HL-60/S4 (cell line): Measurements from ENCODE around the gene SLC39A11.
"Not testable (repeated sequence)": the region's sequence is repeated elsewhere in the genome, so short reads cannot be mapped to it uniquely, and the experiment has no call there.

Source experiments
- in situ Hi-C: fragments of 300-500 bp; cut with MboI; formaldehyde crosslinking; loops from 2 replicates; pipeline ENCODE4 v1.14.3; 2022; ENCODE audit warnings: low sequenced_read_pairs

The SLC39A11 gene

DNA sequence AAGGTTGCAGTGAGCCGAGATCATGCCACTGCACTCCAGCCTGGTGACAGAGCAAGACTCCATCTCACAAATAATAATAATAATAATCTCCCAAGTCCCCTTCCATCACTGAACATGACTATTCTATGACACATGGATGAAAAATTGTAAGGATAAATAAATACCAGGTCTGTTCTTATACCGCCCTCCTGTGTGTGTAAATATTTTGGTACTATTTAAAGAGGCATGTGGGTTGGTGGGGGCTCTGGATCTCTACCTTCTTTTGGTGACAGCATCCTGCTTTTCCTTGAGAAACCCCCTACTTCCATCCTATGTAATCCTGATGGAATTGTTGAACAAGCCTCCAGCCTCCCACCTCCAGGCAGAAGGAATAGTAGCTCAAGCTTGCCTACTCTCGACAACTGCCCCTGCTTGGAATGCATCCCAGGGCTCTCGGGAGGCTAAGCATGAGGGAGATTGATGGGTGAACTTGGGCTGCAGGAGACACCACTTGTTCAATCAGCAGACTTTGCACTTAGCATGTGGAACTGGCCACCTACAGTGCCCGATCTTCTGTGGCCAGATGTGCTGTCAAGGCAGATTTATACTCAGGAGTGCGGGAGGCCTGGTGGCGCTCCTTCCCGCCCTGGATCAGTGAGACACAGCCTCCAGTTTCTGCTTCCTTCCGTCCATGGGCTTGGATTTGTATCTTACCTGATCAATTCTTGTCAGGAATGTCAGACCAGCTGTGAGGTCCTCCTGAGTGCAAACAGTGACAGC, 287.4 kb downstream of the SLC39A11 start:
- in situ Hi-C loops: no loop called here

DNA sequence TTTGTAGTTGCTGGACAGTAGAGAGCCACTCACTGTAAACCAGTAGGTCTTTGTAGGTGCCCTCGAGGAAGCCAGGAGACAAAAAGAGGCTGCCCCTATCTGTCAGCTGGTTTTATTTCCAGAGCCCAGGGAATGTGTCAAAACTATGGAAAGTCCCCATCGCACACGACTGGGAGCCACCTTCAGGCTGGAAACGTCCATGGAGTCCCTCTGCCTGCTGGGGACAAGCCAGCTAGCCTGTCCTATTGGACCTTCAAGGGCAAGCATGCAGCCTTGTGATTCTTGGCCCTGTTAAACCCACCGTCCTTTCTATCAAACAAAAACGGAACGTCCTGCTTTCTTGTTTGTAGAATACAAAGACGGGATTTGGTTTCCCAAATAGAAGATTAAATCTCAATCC, 289.8 kb downstream of the SLC39A11 start:
- in situ Hi-C loops: no loop called here

DNA sequence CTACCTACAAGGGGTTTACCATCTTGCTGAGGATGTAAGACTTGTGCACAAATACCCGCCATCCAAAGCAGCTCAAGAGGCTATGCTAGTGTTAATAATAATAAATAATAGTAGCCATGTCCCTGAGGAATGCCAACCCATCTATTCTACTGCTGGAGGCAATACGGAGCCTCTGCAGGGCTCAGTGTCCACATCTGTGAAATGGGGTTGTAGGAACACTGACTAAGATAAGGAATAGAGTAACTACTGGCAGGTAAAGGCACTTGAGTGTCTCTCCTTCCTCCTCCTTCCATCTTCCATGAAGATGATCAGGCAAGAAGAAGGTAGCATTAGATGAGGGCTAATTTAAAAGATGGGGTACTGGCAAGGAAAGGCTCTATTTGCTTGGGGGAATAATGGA, 295.3 kb downstream of the SLC39A11 start:
- in situ Hi-C loops: no loop called here

DNA sequence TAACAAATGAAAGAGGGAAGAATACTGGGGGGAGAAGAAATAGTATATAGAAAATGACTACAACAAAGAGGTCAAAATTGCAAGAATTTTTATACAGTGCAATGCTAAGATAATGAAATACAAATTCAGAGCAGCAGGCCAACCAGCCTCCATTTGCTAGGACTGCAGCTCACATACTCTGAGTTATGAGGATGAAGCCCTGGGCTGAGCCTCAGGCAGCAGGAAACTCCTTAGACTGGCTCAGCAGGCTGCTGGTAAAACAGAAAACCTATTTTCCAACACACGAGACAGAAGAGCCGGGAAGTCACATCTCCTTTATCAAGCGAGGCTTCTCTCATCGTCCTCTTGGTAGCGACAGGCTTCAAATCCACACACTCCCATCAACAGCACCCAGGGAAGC, 296.5 kb downstream of the SLC39A11 start:
- in situ Hi-C loops: no loop called here

DNA sequence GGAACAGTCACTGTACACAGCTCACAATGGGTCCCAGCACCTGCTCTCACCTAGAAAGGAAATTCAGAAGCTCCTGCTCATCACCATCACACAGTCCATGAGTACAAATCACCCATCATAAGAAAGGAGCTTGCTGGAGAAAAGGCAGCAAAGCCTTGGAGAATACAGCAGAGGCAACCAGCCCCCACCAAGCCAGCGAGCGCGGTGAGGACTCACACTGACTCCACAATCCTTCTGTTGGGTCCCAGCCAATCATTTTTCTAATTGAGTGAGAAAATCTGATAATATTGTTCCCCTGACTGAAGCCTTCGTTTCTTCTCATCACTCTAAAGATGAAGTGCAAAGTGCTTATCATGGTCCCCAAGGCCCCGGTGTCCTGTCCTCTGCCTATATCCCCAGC, 298.3 kb downstream of the SLC39A11 start:
- in situ Hi-C loops: no loop called here

DNA sequence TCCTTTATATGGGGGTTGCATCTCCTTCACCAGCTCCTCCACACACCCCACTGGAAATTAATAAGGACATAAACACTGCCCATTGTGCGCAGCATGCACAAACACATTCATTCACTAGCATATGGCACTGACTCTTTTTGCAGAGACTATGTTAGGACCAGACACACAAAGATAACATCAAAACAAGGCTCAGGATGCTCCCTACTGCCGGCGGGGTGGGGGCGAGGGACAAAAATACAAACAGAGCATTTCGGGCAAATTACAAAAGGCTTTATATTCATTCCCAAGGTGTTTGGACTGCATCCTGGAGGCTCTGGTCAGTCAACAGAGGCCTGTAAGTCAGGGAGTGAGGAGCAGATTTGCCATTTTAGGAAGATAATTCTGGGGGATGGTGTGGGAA, 299.7 kb downstream of the SLC39A11 start:
- in situ Hi-C loops: no loop called here

DNA sequence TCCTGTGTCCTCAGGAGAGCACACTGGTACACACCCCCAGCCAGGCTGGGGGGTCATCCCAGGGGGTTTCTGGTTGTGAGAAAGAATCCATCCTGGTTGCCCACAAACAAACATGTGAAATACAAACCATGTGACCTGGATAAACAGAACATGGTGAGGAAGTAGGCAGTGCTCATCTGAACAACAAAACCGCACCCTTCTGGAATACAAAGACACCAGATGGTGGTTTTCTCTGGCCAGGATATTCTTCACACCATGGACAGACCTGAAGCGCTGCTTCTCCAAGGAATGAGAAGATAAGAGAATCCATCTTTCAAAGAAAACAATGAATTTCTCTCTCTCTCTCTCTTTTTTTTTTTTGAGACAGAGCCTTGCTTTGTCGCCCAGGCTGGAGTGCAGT, 302.3 kb downstream of the SLC39A11 start:
- in situ Hi-C loops: no loop called here

DNA sequence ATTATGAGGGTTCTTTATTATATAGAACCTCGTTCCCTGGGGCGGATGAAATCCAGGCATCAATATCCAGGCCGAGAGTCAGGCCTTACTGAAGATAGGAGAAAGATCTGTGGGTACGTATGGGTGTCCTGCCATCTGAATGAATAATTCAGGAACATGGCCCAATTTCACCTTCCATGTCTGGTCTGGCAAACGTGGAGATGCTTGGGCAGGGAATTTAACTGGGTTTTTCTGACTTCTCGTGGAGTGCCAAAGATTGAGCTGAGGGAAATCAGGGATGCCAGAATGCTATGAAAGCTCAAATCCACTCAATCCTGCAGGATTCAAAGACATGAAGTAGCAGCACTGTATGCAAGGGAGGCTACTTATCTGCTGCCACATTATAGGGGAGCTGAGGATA, 302.8 kb downstream of the SLC39A11 start:
- in situ Hi-C loops: no loop called here

DNA sequence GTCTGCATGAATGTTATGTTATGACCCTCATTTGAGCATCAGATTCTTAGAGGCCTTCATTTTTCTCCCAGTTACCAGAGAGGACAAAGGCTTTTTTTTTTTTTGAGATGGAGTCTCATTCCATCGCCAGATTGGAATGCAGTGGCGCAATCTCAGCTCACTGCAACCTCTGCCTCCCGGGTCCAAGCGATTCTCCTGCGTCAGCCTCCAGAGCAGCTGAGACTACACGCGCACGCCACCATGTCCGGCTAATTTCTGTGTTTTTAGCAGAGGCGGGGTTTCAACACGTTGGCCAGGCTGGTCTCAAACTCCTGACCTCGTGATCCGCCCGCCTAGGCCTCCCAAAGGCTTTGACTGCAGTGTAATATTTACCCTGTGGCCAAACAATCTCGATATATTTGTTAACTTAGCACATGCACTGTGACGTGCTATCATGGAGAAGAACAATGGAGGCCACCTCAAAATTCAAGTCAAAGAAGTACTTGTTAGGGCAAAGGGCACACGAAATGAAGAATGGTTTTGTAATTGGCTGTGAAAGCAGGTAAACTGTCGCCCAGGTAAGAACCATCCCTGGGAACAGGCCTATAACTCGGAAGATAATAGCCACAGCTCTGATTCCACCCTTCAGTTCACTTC, 303.4 kb downstream of the SLC39A11 start:
- in situ Hi-C loops: no loop called here

DNA sequence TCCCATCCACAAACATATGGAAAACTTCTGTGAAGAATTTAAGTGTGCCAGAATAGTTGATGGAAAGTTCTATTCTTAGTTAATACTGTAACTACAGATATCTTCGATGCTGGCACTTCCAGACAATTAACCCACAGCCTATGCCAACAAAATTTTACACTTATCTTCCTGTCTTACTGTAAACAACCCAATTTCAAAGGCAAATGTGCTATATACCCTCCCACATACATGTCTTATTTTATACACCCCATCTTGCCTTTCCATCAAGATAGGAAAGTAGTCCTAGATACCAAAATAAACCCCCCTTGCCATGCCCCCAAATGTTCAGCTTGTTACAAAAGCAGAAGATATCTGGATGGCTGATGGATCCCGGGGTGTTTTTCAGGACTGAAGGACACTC, 306.3 kb downstream of the SLC39A11 start:
- in situ Hi-C loops: no loop called here

DNA sequence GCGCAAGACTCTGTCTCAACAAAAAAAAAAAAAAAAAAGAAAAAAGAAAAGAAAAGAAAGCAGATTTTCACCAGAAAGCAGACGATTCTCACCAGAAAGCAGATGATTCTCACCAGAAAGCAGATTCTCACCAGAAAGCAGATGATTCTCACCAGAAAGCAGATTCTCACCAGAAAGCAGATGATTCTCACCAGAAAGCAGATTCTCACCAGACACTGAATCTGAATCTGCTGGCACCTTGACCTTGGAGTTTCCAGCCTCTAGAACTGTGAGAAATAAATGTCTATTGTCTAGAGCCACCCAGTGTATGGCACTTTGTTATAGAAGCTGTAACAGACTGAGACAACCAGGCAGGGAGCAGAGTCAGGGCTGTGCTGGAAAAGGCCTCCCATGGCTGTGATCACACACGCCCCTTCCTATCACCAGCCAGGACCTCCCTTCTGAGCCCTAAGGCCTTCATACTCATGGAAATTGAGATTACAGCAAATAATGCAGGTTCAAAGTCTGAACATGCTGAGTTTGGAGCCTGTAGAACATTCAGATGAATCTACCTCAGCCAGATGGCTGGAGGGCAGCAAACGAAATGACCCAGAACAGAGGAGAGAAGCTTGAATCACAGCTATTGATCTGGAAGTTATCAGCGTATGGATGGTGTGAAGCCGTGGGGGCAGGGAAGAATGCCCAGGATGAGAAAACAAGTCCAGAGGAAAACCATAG, 309.3 kb downstream of the SLC39A11 start:
- in situ Hi-C loops: no loop called here

DNA sequence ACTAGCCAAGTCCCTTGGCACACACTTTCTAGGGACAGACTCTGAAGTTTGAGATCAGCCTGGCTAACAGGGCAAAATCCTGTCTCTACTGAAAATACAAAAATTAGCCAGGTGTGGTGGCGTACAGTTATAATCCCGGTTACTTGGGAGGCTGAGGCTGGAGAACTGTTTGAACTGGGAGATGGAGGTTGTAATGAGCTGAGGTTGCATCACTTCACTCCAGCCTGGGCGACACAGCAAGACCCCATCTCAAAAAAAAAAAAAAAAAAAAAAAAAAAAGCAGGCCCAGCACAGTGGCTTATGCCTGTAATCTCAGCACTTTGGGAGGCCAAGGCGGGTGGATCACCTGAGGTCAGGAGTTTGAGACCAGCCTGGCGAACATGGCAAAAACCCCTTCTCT, 310.1 kb downstream of the SLC39A11 start:
- in situ Hi-C loops: not testable (repeated sequence)

DNA sequence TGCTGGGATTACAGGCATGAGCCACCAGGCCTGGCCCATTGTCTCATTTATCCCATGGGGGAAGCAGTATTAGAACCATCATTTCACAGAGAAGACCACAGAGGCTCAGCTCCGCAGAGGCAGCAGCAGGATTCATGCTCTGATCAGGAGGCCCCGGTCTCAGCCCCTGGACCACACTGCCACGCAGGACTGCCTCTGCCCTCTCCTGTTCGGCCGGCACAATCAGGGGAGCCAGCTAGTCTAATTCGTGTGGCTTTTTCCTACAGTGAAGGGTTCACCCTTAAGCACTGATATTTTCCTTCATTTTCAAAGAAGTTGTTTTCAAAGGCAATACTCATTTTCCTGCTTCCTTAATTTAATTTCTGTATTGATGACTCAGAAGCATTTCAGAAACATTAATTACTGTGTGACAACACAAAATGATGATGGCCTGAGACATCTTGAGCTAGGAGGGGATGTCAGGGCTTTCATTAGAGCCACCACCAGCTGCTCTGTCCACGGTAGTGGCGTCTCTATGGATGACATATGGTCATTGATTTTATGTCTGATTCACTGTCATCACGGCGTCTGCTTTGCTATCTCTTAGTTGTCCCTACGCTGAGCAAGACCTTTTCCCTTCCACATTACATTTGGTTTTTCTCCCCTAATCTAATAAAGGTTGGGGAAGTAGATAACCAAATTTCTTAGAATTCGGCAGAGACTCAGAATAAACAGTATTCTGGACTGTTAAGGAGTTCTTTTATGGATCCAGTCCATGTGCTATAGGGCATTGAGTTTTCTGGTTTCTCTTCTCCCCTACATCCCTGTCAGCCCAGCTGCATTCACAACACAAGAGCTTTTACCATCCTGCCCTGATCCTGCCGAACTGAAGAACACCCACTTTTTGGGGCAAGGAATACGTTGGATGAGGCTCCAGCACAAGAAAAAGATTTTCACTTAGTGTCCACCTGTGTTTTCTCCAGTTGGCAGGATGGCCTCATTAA, 314.0 kb downstream of the SLC39A11 start:
- in situ Hi-C loops: no loop called here

DNA sequence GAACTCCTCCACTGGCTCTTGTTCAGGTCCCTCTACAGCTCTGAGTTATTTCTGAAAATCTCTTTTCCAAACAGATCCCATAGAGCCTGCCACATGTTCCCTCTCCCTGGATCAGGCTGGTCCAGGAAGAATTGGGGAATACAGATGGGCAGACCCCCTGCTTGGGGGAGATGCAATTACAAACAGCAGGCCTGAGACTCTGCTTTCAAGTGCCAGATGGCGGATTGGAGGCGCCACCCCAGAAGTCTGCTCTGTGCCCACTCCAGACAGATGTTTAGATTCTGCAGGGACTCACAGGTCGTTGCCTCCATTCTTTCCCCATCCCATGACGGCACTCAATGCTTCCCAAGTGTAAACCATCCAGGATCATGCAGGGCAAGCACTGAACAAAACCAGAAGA, 316.6 kb downstream of the SLC39A11 start:
- in situ Hi-C loops: no loop called here

DNA sequence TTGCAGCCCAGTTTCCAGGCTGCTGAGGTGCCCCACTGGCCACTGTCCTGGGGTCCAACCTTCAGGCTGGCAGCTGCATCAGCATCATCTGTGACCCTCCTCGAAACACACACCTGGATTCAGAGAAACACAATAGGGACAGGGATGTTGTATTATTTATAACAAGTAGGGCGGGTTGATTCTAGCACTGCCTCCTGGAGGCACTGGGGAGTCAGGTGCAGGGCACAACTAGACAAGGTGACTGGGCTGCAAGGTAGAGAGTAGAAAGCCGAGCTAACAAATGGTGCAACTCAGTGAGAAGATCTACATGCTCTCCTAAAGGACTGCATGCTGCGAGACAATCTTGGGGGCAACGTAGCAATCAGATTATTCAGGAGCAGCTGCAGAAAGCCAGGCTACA, 317.3 kb downstream of the SLC39A11 start:
- in situ Hi-C loops: no loop called here

DNA sequence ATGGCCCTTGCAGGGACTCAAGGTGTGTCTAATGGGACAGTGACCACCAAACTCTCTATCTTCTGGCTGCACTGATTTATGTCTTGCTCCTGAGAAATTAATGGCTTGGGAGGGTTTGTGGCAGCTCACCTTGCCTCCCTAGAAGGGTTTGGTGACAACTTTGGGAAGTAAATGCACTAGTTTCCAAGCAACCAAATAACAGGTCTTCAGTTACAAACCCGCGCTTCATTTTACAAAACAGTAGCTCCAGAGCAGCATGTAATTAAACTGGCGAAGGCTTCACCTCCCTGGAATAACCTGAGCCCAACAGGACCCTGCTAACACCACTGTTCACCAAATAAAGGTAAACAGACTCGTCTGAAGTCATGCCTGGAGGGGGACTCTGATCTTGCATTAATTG, 318.3 kb downstream of the SLC39A11 start:
- in situ Hi-C loops: no loop called here

DNA sequence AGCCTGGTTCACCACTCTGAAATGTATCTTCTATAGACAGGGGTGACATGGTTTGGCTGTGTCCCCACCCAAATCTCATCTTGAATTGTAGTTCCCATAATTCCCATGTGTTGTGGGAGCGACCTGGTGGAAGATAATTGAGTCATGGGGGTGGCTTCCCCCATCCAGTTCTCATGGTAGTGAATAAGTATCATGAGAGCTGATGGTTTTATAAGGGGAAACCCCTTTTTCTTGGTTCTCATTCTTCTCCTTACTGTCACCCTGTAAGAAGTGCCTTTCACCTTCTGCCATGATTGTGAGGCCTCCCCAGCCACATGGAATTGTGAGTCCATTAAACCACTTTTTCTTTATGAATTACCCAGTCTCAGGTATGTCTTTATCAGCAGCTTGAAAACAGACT, 319.3 kb downstream of the SLC39A11 start:
- in situ Hi-C loops: not testable (repeated sequence)

DNA sequence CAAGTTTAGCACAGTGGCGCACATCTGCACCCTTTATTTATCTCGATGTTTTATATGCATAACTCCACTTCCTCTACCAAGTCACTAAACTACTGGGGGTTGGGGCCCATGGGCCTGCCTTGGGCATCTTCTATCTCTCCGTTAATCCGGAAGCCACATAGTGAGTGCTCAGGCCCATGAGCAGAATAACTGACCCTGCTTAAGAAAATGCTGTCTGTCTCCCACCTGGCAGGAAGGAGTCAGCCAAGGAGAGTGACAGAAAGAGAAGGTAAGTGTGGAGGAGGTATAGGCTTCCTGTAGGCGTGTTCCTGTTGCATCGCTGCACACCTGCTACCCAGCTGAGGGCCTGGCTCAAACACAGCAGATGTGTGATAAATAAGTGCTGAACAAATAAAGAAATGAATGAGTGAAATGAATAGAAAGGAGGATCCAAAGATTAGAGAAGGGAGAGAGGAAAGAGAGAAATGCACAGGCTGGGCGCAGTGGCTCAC, 320.1 kb downstream of the SLC39A11 start:
- in situ Hi-C loops: no loop called here

DNA sequence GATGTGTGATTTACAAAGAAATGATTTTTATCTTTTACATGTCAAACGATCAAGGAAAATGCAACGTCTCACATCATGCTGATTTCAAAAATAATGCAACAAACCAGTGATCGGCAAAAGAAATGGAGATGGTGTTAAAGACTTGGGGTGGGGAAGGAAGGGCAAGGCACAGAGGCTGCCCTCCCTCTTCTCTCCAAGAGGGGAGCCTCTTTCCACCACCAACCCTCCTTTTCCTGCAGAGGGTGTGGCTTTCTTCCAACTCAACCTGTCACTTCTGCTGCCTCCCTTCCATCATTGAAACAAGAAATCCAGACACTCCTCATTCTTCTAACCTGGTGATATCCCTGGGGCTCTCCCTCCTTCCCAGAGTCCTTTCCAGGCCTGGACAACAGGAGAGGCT, 320.8 kb downstream of the SLC39A11 start:
- in situ Hi-C loops: no loop called here

DNA sequence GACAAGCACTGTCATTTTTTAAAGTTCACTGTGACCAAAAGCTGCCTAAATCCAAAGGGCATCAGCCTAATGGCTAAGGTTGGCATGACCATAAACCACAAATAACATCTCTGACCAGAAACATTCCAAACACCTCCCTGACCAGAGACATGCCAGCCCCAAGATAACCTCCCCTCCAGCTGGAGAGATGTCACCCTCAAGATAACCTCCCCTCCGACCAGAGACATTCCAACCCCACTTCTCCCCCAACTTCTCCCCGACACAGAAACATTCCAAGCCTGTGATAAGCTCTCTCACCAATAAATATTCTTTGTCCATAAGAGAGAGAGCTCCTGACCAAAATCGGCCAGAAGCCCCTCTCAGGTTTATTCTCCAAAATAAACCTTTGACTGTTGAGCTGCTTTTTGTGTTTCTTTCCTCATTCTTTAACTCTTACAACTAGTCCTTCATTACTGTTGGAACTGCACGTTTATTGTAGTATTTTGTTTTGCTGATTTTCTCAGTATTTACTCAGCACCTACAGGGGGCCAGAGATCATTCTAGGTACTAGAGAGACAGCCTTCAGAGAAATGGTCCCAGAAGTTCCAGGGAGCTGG, 325.6 kb downstream of the SLC39A11 start:
- in situ Hi-C loops: no loop called here
